ENCODE data around the gene GAS1.
A peak's percentile ranks its signal among the peaks of the same experiment; 100 is the strongest.

Gene GAS1

GRCh38 chr9:86944796-86945727 is 2.2 kb downstream of the GAS1 start:
- Histone ChIP-seq H3K9ac (ENCODE audit: low read length in 2 of 2) (peak overlapping the region; percentile 81 to 83), H3K27me3 (ENCODE audit: control insufficient read depth in 1 of 2, insufficient read depth in 2 of 2, low read length in 2 of 2) (no peaks in the 10 kb centered on the region), H3K4me3 (ENCODE audit: low read length in 2 of 2) (peak overlapping the region; percentile 68 to 91), H3K27ac (ENCODE audit: low read length) (peak overlapping the region; percentile 88), H3K4me1 (ENCODE audit: control insufficient read depth, insufficient read depth, low read length) (peaks cover 26% of the 10 kb centered on the region), H3K9me3 (ENCODE audit: control insufficient read depth in 2 of 2, low read length in 2 of 2) (no peaks in the 10 kb centered on the region), H3K36me3 (ENCODE audit: control insufficient read depth in 2 of 2, insufficient read depth in 2 of 2, low read length in 2 of 2) (no peaks in the 10 kb centered on the region)

DNA sequence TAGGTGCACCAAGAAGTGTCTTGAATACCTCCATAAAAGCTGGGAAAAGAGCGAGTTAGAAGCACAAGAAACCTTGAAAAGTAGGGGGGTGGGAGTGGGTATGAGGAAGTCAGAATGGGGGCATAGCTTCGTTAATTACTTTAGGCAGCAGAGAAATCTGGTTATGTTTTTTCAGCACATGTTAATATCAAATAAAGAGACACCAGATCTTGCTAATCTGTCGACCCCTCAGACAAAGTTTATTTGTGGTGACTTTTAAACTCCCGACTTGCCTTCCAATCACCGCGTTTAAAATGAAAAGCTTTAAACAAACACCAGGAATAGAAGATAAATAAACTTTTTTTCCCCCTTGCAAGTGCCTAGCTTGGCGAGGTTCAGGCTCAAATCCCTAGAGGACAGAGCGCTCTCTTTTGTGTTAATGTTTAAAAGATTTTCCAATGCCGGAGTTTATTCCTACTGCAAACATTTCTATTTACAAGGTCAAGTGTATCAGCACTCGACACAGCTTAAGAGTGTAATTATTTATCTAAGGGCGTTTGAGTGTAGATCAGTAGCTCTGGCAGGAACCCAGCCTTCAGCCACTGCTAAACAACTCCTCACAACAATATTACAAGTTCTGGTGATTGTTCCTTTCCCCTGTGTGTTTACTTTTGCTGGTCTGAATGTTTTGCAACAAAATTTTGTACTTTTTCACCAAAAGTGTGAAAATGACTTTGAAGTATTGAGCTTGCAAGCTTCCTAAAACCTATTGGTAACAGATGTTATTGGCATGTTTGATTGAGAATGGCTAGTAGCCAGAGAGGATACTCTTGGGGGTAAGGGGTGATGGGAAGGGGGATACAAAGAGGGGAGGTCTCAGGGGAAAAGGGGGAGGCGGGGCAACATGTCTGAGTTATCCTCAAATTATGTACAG is 3.8 kb downstream of the GAS1 start:
- H3K4me1 ChIP-seq (ENCODE audit: control insufficient read depth, insufficient read depth, low read length), result peaks cover 20% of the 10 kb centered on the region
- H3K9me3 ChIP-seq (ENCODE audit: control insufficient read depth in 2 of 2, low read length in 2 of 2), result no peaks in the 10 kb centered on the region
- no peaks in the 10 kb centered on the region for H3K36me3 ChIP-seq (ENCODE audit: control insufficient read depth in 2 of 2, insufficient read depth in 2 of 2, low read length in 2 of 2)
- no peak overlapping the region for H3K27ac ChIP-seq (ENCODE audit: low read length)
- H3K9ac ChIP-seq (ENCODE audit: low read length in 2 of 2), result no peak overlapping the region
- no peaks in the 10 kb centered on the region for H3K27me3 ChIP-seq (ENCODE audit: control insufficient read depth in 1 of 2, insufficient read depth in 2 of 2, low read length in 2 of 2)
- H3K4me3 ChIP-seq (ENCODE audit: low read length in 2 of 2), result peak overlapping the region; percentile 29 to 52

DNA sequence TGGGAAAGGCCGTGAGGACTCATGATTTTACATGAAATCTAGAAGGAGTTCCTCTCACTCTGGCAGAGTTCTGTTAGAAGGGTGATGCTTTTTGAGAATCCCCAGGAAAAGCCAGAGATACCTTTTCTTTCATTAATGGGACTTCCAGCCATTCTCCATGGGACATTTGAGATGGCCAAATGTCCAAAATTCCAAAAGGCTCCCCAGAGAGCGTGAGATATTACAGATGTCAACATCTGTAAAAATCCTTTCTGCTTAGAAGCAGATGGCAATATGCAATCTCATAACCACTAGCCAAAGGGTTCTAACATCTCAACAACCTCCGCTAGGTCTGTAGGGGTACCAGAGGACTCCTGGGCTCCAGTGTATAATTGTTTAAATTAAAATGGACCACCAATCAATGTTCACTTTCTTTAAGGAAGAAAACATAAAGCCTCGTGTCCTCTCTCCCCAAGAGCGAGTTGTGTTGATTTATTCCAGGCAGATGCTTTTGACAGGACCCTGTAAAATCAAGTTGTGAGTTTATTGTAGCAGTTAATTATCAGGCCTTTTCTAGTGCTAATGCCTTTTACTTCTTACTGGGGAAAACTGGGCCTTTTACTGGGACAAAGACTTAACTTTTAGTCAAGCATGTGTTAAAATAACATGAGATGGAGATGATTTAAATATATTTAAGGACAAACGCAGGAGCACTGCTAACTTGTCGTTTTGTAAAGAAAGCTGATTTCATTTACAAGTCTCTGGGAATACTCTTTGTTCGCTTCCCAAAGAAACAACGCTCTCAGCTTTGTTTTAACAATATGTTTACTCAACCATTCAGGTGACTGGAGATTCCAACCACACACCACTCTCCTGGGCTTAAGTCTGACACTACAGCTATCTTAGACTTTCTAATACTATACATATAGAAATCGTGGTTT is 4.8 kb downstream of the GAS1 start:
- Histone ChIP-seq H3K27me3 (ENCODE audit: control insufficient read depth in 1 of 2, insufficient read depth in 2 of 2, low read length in 2 of 2) (no peaks in the 10 kb centered on the region), H3K9ac (ENCODE audit: low read length in 2 of 2) (no peak overlapping the region), H3K27ac (ENCODE audit: low read length) (no peak overlapping the region)

GRCh38 chr9:86941197-86941596 is 6.1 kb downstream of the GAS1 start:
- Histone ChIP-seq H3K9me3 (ENCODE audit: control insufficient read depth in 2 of 2, low read length in 2 of 2) (no peaks in the 10 kb centered on the region), H3K36me3 (ENCODE audit: control insufficient read depth in 2 of 2, insufficient read depth in 2 of 2, low read length in 2 of 2) (no peaks in the 10 kb centered on the region), H3K4me1 (ENCODE audit: control insufficient read depth, insufficient read depth, low read length) (peaks cover 16% of the 10 kb centered on the region), H3K9ac (ENCODE audit: low read length in 2 of 2) (no peak overlapping the region), H3K4me3 (ENCODE audit: low read length in 2 of 2) (no peak overlapping the region), H3K27me3 (ENCODE audit: control insufficient read depth in 1 of 2, insufficient read depth in 2 of 2, low read length in 2 of 2) (no peaks in the 10 kb centered on the region), H3K27ac (ENCODE audit: low read length) (no peak overlapping the region)

More for the DNA sequence above, 4.8 kb downstream of the GAS1 start:
- H3K9me3 ChIP-seq (ENCODE audit: control insufficient read depth in 2 of 2, low read length in 2 of 2), result no peaks in the 10 kb centered on the region
- no peaks in the 10 kb centered on the region for H3K36me3 ChIP-seq (ENCODE audit: control insufficient read depth in 2 of 2, insufficient read depth in 2 of 2, low read length in 2 of 2)
- peaks cover 20% of the 10 kb centered on the region for H3K4me1 ChIP-seq (ENCODE audit: control insufficient read depth, insufficient read depth, low read length)
- peak overlapping the region; percentile 29 for H3K4me3 ChIP-seq (ENCODE audit: low read length in 2 of 2)

- H3K9me3 ChIP-seq (ENCODE audit: control insufficient read depth in 2 of 2, low read length in 2 of 2), result no peaks in the 10 kb centered on the region
- no peak overlapping the region for H3K27ac ChIP-seq (ENCODE audit: low read length)
- no peaks in the 10 kb centered on the region for H3K27me3 ChIP-seq (ENCODE audit: control insufficient read depth in 1 of 2, insufficient read depth in 2 of 2, low read length in 2 of 2)
- H3K4me1 ChIP-seq (ENCODE audit: control insufficient read depth, insufficient read depth, low read length), result peaks cover 16% of the 10 kb centered on the region
- H3K4me3 ChIP-seq (ENCODE audit: low read length in 2 of 2), result no peak overlapping the region
- no peaks in the 10 kb centered on the region for H3K36me3 ChIP-seq (ENCODE audit: control insufficient read depth in 2 of 2, insufficient read depth in 2 of 2, low read length in 2 of 2)
- no peak overlapping the region for H3K9ac ChIP-seq (ENCODE audit: low read length in 2 of 2)
These were observed 6.5 kb downstream of the GAS1 start for GRCh38 chr9:86940774-86941173.

GRCh38 chr9:86939891-86940290 is 7.4 kb downstream of the GAS1 start:
- Histone ChIP-seq H3K4me3 (ENCODE audit: low read length in 2 of 2) (no peak overlapping the region), H3K27me3 (ENCODE audit: control insufficient read depth in 1 of 2, insufficient read depth in 2 of 2, low read length in 2 of 2) (no peaks in the 10 kb centered on the region), H3K4me1 (ENCODE audit: control insufficient read depth, insufficient read depth, low read length) (peaks cover 11% of the 10 kb centered on the region), H3K36me3 (ENCODE audit: control insufficient read depth in 2 of 2, insufficient read depth in 2 of 2, low read length in 2 of 2) (no peaks in the 10 kb centered on the region), H3K27ac (ENCODE audit: low read length) (no peak overlapping the region), H3K9me3 (ENCODE audit: control insufficient read depth in 2 of 2, low read length in 2 of 2) (no peaks in the 10 kb centered on the region), H3K9ac (ENCODE audit: low read length in 2 of 2) (no peak overlapping the region)

DNA sequence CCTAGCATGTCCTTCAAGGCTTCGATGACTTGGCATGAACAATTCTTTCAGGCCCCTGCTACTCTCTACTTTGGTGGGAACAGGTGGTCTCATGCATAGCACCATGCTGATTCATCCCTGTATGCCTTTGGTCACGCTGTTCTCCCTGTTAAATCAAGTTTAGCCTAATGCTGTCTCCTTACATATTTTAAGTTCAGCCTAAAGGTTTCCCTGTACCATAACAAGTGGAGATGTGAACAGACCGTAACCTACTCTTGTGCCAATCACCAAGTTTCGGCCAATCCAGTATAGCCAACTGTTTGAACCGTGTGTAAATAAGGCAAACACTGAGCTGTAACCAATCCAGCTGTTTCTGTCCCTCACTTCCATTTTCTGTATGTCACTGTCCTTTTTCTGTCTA is 8.0 kb downstream of the GAS1 start:
- no peaks in the 10 kb centered on the region for H3K36me3 ChIP-seq (ENCODE audit: control insufficient read depth in 2 of 2, insufficient read depth in 2 of 2, low read length in 2 of 2)
- H3K4me1 ChIP-seq (ENCODE audit: control insufficient read depth, insufficient read depth, low read length), result peaks cover 10% of the 10 kb centered on the region
- no peaks in the 10 kb centered on the region for H3K9me3 ChIP-seq (ENCODE audit: control insufficient read depth in 2 of 2, low read length in 2 of 2)
- H3K9ac ChIP-seq (ENCODE audit: low read length in 2 of 2), result no peak overlapping the region
- no peak overlapping the region for H3K27ac ChIP-seq (ENCODE audit: low read length)
- H3K27me3 ChIP-seq (ENCODE audit: control insufficient read depth in 1 of 2, insufficient read depth in 2 of 2, low read length in 2 of 2), result no peaks in the 10 kb centered on the region
- no peak overlapping the region for H3K4me3 ChIP-seq (ENCODE audit: low read length in 2 of 2)

GRCh38 chr9:86938780-86939179 is 8.5 kb downstream of the GAS1 start:
- H3K27ac ChIP-seq (ENCODE audit: low read length), result no peak overlapping the region
- no peaks in the 10 kb centered on the region for H3K27me3 ChIP-seq (ENCODE audit: control insufficient read depth in 1 of 2, insufficient read depth in 2 of 2, low read length in 2 of 2)
- H3K4me1 ChIP-seq (ENCODE audit: control insufficient read depth, insufficient read depth, low read length), result peaks cover 6% of the 10 kb centered on the region
- H3K36me3 ChIP-seq (ENCODE audit: control insufficient read depth in 2 of 2, insufficient read depth in 2 of 2, low read length in 2 of 2), result no peaks in the 10 kb centered on the region
- H3K9ac ChIP-seq (ENCODE audit: low read length in 2 of 2), result no peak overlapping the region
- no peak overlapping the region for H3K4me3 ChIP-seq (ENCODE audit: low read length in 2 of 2)
- no peaks in the 10 kb centered on the region for H3K9me3 ChIP-seq (ENCODE audit: control insufficient read depth in 2 of 2, low read length in 2 of 2)

GRCh38 chr9:86926145-86926544 is 21.2 kb downstream of the GAS1 start:
- no peaks in the 10 kb centered on the region for H3K9me3 ChIP-seq (ENCODE audit: control insufficient read depth in 2 of 2, low read length in 2 of 2)
- H3K9ac ChIP-seq (ENCODE audit: low read length in 2 of 2), result no peak overlapping the region
- no peaks in the 10 kb centered on the region for H3K36me3 ChIP-seq (ENCODE audit: control insufficient read depth in 2 of 2, insufficient read depth in 2 of 2, low read length in 2 of 2)
- no peak overlapping the region for H3K4me3 ChIP-seq (ENCODE audit: low read length in 2 of 2)
- no peaks in the 10 kb centered on the region for H3K27me3 ChIP-seq (ENCODE audit: control insufficient read depth in 1 of 2, insufficient read depth in 2 of 2, low read length in 2 of 2)
- H3K4me1 ChIP-seq (ENCODE audit: control insufficient read depth, insufficient read depth, low read length), result no peaks in the 10 kb centered on the region
- no peak overlapping the region for H3K27ac ChIP-seq (ENCODE audit: low read length)

- Histone ChIP-seq H3K4me1 (ENCODE audit: control insufficient read depth, insufficient read depth, low read length) (no peaks in the 10 kb centered on the region), H3K36me3 (ENCODE audit: control insufficient read depth in 2 of 2, insufficient read depth in 2 of 2, low read length in 2 of 2) (no peaks in the 10 kb centered on the region), H3K27ac (ENCODE audit: low read length) (no peak overlapping the region), H3K27me3 (ENCODE audit: control insufficient read depth in 1 of 2, insufficient read depth in 2 of 2, low read length in 2 of 2) (no peaks in the 10 kb centered on the region), H3K4me3 (ENCODE audit: low read length in 2 of 2) (no peak overlapping the region), H3K9me3 (ENCODE audit: control insufficient read depth in 2 of 2, low read length in 2 of 2) (no peaks in the 10 kb centered on the region), H3K9ac (ENCODE audit: low read length in 2 of 2) (no peak overlapping the region)
These were observed 21.6 kb downstream of the GAS1 start for GRCh38 chr9:86925686-86926085.

All from stomach smooth muscle (tissue), 2 donors.